ENCODE measurements around the gene UTP4. TPM values are rescaled to one million over a fixed set of nuclear protein-coding genes. Genes with fewer than 3 reads are reported as not detected.

The UTP4 gene
- total RNA-seq, 1 experiment from 2014 or later = 61.7 TPM

GRCh38 chr16:69141014-69141413 lies 8.6 kb downstream of the UTP4 start:
- Histone ChIP-seq H3K4me1 (ENCODE audit: control insufficient read depth, insufficient read depth, low read length) (no peaks in the 10 kb centered on the region), H3K27ac (ENCODE audit: low read length) (no peak overlapping the region), H3K36me3 (ENCODE audit: control insufficient read depth, insufficient read depth, low read length) (peaks cover 13% of the 10 kb centered on the region), H3K27me3 (ENCODE audit: control insufficient read depth, insufficient read depth, low read length) (no peaks in the 10 kb centered on the region), H3K9me3 (ENCODE audit: control insufficient read depth, insufficient read depth, low read depth, low read length) (no peaks in the 10 kb centered on the region), H3K4me3 (ENCODE audit: low read depth in 2 of 2, low read length in 2 of 2) (no peak overlapping the region)
- DNase-seq (ENCODE audit: low read depth, low spot score) = no peak
- ChIA-PET CTCF (no interaction called here), POLR2A (no interaction called here)
- BruUV-seq (replicated peaks) = no TSS peak
- intact Hi-C loops (cut with micrococcal nuclease; ENCODE audit: unreplicated experiment) = no loop called here
- no peak for ATAC-seq
- no peak for TF ChIP-seq POLR2AphosphoS5 (IDR thresholded peaks at IDR 0.05; ENCODE audit: low read depth, low read length)
- TF ChIP-seq SIN3A (IDR thresholded peaks at IDR 0.05; ENCODE audit: borderline replicate concordance, insufficient read depth, low read depth, low read length) = no peak
- TF ChIP-seq CTCF (IDR thresholded peaks at IDR 0.05) = no peak
- TF ChIP-seq TCF7L2 (IDR thresholded peaks at IDR 0.05; ENCODE audit: low read depth, low read length) = no peak
- TF ChIP-seq REST (IDR thresholded peaks at IDR 0.05; ENCODE audit: insufficient read depth in 1 of 2, low read depth in 2 of 2, low read length in 1 of 2) = no peak
- in situ Hi-C loops (cut with HindIII; ENCODE audit: low pct_unique_long_range_greater_than_20kb, low sequenced_read_pairs) = no loop called here

GRCh38 chr16:69141936-69142335 lies 9.5 kb downstream of the UTP4 start:
- BruUV-seq (replicated peaks) = no TSS peak
- DNase-seq (ENCODE audit: low read depth, low spot score) (no peak), ATAC-seq (no peak)
- H3K9me3 ChIP-seq (ENCODE audit: control insufficient read depth, insufficient read depth, low read depth, low read length) = no peaks in the 10 kb centered on the region
- no peak for TF ChIP-seq REST (IDR thresholded peaks at IDR 0.05; ENCODE audit: insufficient read depth in 1 of 2, low read depth in 2 of 2, low read length in 1 of 2)
- no peak for TF ChIP-seq SIN3A (IDR thresholded peaks at IDR 0.05; ENCODE audit: borderline replicate concordance, insufficient read depth, low read depth, low read length)
- no peak for TF ChIP-seq POLR2AphosphoS5 (IDR thresholded peaks at IDR 0.05; ENCODE audit: low read depth, low read length)
- no peak for TF ChIP-seq TCF7L2 (IDR thresholded peaks at IDR 0.05; ENCODE audit: low read depth, low read length)
- TF ChIP-seq CTCF (IDR thresholded peaks at IDR 0.05) = no peak
- no peak overlapping the region for H3K27ac ChIP-seq (ENCODE audit: low read length)
- no peak overlapping the region for H3K4me3 ChIP-seq (ENCODE audit: low read depth in 2 of 2, low read length in 2 of 2)
- in situ Hi-C loops (cut with HindIII; ENCODE audit: low pct_unique_long_range_greater_than_20kb, low sequenced_read_pairs) (no loop called here), intact Hi-C loops (cut with micrococcal nuclease; ENCODE audit: unreplicated experiment) (no loop called here)
- POLR2A ChIA-PET = no interaction called here
- H3K27me3 ChIP-seq (ENCODE audit: control insufficient read depth, insufficient read depth, low read length) = no peaks in the 10 kb centered on the region
- H3K4me1 ChIP-seq (ENCODE audit: control insufficient read depth, insufficient read depth, low read length) = no peaks in the 10 kb centered on the region
- CTCF ChIA-PET = no interaction called here
- peaks cover 13% of the 10 kb centered on the region for H3K36me3 ChIP-seq (ENCODE audit: control insufficient read depth, insufficient read depth, low read length)

Measured in Panc1 (cell line).